Stimulated activated CD4-positive, alpha-beta T cell treated with anti-CD3 and anti-CD28 coated beads, Interleukin-15, amount 100 ng/mL, for 48 hours (primary cell): ENCODE measurements around the gene ATP2B3.

ENCODE experiments used
- DNase-seq, 2 donors: peaks; one replicate each; pipeline ENCODE4 v3.0.0-alpha.2; 2020; ENCODE audit warnings: low read depth in 2 of 2

Gene ATP2B3

DNA sequence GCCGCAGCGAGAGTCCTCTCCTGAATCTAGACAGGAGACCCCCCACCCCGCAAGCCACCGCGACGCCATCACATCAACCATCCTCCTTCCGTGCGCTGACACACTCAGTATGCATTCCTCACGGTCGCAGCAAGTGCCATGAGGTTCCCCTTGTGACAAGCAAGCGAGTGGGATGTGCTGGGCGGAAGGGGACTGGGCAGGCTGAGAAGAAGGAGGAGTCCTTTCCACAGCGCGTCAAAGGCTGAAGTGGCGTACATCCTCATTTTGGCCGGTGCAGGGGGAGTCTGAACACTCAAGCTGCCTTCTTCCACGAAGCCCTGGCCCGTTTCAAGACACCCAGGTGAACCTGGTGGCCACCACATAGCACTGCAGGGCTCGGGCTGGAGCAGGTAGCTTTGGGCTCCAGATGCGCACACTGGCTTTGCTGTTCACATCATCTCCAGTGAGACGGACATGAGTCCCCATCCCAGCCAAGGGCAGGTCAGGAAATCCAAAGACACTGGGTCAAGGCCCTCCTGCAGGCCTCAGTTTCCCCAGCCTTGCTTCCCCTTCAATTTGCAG lies 51.1 kb downstream of the ATP2B3 start:
- no peak for DNase-seq

- no peak for DNase-seq
These were observed 52.0 kb downstream of the ATP2B3 start for GRCh38 chrX:153569475-153569874.

GRCh38 chrX:153571534-153571908 lies 54.1 kb downstream of the ATP2B3 start:
- no peak for DNase-seq

- DNase-seq, result no peak
These were observed 55.2 kb downstream of the ATP2B3 start for GRCh38 chrX:153572601-153573000.

DNA sequence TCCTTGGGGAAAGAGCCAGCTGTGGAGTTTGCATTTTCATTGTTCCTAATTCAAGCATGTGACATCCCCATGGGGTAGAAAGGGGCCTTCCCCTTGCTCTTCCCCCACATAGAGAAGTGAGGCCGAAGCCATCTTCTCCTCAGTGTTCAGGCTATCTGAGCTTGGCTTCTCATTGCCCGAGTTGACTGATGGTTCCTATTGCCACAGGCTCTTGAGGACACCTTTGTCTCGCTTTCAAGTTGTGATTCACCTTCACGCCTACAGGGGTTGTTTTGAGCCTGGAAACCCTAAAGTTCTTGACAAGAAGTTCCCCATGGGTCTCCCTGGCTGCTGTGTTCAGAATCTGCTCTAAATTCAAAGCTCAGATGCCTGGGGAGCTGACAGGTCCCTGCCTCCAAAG lies 56.5 kb downstream of the ATP2B3 start:
- no peak for DNase-seq

DNA sequence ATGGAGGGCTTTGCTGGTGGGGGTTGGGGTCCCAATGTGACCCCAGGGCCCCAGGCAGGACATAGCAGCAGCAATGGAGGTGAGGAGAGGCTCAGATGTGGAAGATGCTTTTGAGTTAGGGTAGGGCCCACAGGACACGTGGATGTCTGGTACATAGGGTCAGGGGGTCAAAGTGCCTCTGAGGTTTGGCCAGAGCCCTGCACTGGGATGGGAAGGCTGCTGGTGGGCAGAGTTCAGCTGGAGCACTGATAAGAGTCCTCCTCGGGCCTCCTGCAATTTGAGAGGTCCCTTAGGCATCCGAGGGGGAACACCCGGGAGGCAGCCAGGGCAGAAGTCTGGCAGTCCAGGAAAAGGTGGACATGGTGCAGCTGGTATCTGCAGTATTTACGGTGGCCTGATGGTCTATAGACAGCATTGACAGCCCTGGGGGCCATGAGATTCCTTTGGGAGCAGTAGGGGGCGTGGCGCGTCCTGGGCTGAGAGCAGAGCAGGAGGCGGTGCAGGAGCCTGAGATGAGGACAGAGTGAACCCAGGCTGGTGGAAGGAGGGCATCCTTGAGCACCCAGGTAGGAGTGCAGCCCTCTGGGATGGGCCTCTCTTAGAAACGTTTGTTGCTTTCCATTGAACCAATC lies 58.9 kb downstream of the ATP2B3 start:
- DNase-seq, result no peak

GRCh38 chrX:153576961-153577360 lies 59.5 kb downstream of the ATP2B3 start:
- DNase-seq, result no peak

DNA sequence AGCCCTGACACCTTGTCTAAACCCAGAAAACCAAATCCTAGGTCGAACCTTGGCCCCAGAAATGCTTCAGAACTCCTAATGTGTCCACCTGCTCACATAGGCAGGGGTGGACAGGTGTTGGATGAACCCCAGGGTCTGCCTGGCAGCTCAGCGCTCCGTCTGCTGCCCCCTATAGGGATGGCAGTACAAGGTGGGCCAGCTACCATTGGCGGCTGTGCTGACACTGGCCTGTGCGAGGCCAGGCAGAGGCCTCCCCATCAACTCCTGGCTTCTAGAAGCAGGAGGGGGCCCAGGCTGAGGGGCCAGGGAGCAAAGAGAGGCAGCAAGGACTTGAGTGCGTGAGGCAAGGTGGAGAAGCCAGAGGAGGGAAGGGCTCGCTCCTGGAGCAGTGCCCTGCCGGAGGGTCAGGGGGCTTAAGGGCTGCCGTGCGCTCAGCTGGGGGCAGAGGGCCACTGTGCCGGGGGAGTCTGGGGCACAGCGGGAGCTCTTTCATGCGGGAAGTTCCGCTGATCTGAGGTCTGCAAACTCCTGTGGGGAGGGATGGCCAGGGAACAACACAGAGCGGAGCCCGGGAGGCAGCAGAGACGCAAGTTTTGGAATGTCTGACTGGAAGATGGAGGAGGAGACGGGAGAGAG lies 60.9 kb downstream of the ATP2B3 start:
- DNase-seq, result no peak

DNA sequence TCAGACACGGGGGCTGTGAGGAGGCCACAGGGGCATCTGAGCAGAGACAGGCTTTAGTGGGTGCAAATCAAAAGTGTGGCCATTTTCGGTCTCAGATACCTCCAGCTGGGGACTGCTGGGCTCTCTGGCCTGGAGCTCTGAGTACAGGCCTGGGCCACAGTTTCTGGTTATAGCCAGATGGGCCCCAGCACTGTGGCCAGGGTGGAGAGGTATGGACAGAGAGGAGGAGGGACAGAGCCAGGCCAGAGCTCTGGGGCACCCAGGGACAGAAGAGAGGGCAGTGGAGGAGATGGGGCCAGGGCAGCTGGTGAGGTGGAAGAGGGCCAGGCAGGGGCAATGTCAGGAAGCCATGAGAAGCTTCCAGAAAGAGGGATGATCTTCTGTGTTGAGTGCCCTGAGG lies 61.4 kb downstream of the ATP2B3 start:
- DNase-seq, result no peak

DNA sequence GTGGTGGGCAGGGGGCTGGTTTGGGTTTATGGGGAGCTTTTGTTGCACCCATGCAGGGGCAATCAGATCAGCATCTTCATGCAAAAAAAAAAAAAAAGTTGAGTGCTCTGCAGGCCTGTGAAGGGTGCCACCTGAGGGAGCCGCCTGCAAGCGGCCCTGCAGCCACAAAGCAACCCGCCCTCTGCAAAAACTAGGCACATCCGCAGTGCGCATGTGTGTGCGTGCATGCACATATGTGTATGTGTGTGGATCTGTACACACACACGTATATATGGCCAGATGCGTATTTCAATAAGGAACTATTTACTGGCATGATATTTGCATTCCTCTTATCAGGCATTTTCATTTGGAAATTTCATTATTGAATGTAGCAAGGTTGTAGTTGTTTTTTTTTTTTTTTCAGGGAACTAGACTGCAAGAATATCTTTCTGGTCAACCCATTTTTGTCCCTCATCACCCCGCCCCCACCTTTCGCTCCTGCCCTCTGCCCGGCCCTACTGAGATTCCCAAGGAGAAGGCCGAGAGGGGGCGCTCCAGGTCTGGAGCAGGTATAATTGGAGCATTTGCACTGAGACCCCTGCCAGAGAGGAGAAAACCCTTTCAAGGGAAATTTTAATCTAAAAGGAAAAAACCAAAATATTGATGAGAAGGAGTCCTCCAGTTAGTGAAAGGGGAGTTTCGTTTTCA lies 63.4 kb downstream of the ATP2B3 start:
- no peak for DNase-seq

DNA sequence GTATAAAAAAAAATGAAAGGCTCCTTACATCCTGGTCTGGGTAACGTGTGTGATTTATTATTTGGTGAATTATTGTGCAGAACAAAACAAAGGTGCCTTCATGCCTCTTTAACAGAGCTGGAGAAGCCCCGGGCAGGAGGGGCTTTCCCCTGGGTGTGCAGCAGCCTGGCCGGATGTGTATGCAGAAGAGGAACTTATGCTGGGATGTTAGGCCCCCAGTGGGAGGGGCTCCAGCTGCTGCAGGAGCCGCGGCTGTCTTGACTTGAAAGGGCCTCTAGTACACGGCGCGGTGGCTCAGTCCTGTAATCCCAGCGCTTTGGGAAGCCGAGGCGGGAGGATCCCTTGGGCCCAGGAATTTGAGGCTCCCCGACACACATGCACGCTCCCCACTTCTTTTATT lies 65.5 kb downstream of the ATP2B3 start:
- peak; percentile 33 to 47 for DNase-seq

DNA sequence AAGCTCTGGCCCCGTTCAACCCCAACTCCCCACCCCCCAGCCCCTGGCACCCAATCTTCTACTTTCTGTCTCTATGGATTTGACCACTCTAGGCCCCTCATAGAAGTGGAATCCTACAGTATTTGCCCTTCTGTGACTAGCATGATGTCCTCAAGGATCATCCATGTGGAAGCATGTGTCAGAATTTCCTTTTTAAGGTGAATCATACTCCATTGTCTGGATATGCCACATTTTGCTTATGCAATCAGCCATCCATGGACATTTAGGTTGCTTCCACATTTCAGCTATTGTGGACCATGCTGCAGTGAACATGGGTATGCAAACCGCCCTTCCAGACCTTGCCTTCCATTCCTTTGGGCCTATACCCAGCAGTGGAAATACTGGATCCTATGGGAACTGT lies 66.0 kb downstream of the ATP2B3 start:
- DNase-seq, result no peak

GRCh38 chrX:153585827-153586226 lies 68.4 kb downstream of the ATP2B3 start:
- DNase-seq, result no peak

DNA sequence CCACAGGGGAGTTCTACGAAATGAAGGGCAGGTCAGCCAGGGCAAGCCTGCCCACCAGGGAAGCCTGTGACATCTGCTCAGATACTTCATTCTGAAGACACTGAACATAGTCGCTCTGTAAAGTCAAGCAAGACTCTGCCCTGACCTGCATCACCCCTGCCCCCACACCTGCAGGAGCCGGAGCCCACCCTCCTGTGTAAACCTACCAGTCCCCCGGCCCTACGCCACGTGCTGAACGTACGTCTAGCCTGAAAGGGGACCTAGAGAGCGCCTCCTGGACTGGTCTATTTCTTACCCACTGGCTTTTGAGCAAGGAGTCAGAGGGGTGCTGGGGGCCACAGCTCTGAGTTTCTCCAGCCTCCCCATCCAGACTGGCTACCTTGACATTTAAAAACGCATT lies 69.9 kb downstream of the ATP2B3 start:
- no peak for DNase-seq

- no peak for DNase-seq
These were observed 70.8 kb downstream of the ATP2B3 start for GRCh38 chrX:153588021-153588781.

DNA sequence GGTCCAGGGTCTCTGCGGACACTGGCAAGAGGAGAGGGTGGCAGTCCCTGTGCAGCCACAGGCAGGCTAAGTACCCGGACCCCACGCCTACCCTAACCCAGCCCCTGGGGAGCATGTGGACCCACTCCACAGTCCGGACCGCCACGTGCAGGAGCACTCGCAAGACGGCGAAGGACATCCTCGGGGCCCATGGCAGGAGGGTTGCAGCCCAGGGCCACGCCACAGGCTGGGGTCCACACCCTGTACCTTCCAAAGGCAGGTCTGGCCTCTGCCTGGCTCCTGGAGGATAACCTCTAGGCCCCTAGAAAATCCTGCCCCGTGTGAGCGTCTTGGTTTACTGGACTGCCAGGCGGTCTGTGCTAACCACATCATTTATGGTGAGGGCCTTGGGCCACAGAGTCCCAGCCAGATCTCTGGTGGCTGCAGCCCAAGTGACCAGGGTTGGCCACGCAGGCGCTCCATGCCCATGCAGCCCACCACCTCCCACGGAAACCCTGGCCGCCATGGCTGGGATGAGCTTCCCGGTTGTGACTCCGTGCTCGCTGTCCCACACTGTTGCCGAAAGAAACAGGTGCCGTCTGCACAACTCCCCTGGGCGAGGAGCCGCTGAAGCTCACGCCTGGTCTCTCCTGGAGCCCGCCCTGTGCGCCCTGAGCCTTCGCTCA lies 71.5 kb downstream of the ATP2B3 start:
- DNase-seq, result no peak

DNA sequence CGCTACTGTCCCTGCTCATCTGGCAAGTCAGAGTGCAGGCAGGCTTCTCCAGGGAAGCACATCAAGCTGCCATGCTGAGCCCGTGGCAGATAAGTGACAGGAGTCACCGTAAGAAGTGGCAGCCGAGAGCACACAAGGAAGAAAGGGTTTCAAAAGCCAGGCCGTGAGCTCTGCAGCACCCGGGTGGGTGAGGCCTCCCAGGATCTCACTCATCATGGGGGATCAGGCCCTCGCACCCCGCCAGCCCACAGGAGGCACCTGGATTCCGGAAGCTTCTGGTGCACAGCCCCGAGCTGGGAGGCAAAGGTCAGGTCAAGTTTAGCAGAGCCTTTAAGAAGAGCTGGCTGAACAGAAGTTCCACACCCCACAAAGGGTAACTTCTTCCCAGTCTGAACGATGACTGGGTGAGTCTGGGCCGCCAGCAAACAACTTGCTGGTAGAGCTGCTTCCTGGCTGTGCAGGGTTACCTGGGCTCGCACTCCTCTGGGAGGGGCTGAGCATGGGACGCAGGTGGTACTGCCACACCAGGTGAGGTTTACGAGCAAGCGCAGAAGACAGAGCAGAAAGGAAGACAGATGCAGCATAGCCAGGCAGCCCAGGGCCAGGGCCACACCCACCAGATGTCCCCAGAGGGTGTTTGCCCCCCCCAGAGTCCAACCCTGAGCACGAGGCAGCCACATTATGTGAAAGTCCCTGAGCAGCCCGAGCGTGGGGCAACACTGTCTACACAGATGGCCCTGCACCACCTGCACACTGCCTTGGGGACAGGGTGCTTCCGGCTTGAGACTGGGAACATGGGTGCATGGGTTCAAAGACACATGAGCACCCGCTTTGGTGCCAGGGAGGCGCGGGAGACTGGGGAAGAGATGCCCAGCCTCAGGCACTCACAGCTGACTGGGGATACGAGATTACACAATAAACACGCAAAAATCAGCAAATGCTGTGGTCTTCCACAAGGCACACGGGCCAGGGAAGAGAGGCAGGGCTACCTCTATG lies 73.8 kb downstream of the ATP2B3 start:
- no peak for DNase-seq

DNA sequence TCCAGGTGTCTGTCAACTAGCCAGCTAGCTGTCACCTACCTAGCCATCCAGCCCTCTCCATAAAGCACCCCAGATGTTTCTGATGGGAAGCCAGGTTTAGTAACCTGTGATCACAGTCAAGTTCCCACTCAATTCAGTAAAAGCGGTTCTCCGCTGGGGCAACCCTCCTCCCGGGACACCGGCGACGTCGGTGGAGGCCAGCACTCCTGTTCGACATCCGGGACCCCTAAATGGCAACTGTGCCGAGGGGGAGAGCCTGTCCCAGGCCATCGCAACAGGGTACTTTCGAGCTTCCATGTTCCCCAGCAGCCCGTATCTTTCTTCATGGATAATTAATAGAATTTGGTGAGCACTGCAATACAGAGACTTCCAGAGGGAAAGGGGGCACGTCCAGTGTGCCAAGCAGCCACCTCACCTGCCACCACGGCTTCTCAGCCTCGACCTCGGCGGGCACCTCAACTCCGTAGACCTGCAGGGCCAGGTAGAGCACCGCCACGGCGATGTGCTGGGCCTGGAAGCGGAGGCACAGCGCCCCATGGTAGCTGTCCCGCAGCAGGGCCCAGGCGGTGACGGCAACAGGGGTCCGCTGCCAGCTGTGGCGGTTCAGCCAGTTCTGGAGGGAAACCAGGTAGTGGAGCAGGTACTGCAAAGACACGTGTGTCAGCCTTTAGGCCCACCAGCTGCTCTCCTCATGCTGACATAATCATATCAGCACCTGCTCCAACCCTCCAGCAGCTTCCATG lies 74.8 kb downstream of the ATP2B3 start:
- DNase-seq, result no peak

DNA sequence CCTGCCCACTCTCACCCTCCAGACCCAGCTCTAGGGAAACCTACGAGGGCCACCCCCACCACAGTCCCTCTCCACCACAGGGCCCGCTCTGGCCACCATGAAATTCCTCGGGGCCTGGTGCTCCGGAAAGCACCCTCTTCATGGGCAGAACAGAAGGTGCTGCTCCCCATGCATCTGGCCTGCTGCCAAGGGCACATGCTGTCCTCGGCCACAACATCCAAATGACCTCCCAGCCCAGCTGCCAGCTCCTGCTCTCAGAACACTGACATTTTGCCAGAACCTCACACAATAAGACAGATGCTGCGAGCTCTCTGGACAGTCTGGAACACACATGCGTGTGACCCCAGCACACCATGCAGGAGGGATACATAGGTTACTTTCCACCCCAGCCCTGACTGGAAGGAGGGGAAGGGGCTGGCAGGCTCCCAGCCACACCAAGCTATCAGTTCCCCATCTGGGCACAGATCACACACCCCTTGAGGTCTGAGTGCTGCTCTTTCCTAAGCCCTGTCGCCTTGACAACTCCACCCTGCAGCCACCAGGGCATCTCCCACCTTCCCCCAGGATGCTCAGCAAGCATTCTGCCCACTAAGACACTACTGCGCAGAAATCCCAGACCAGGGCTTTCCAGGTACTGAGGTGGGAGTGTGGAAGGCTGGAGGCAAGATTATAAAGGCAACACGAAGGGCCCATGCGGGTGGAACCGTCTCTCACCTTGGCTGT lies 75.7 kb downstream of the ATP2B3 start:
- DNase-seq, result no peak
